Suprapubic skin (tissue), 4 donors: ENCODE data around the gene SLC38A11.

Experiments used
- EP300 ChIP-seq: sonication (generic); formaldehyde crosslinking; IDR thresholded peaks from one replicate; pipeline ENCODE4 v1.6.1; 2017; ENCODE audit warnings: antibody characterized with exemption
- POLR2A ChIP-seq, 2 donors: fragments of 450-650 bp; IDR thresholded peaks; one replicate each; pipeline ENCODE4 v1.6.1; 2017; ENCODE audit warnings: antibody characterized with exemption in 2 of 2, mild to moderate bottlenecking in 2 of 2, moderate library complexity in 2 of 2
- POLR2AphosphoS5 ChIP-seq, 3 donors: sonication (generic); formaldehyde crosslinking; IDR thresholded peaks; one replicate each; pipeline ENCODE4 v1.6.1; 2017; ENCODE audit warnings: antibody characterized with exemption in 3 of 3
- TF ChIP-seq, protein P1 (sequence below), 2 donors: fragments of 200-600 bp in 1 of 2; fragments of 450-650 bp in 1 of 2; sonication (generic) in 1 of 2; IDR thresholded peaks; one replicate each; pipeline ENCODE4 v1.5.1; 2016 to 2019; ENCODE audit warnings: antibody characterized with exemption in 2 of 2, mild to moderate bottlenecking in 1 of 2, moderate library complexity in 1 of 2

DNA sequence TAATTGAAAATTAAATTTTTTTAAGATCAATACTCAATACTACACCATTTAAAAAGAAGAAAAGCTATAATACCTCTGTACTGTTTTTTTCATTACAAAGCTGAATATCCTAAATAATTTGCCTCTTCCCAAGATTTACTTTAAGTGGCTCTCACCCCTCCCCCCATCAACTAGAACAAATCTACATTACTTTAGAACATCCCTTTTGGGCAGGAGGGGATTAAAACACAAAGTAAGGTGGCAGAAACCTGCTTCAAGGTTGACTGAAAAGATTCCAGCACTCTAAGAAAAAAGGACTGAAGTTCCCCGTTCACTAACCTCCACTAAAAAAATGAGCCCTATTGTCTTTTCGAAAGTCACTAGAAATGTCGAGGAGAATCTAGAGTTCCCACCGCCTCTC lies 42.3 kb downstream of the SLC38A11 start:
- TF ChIP-seq, protein P1, sequence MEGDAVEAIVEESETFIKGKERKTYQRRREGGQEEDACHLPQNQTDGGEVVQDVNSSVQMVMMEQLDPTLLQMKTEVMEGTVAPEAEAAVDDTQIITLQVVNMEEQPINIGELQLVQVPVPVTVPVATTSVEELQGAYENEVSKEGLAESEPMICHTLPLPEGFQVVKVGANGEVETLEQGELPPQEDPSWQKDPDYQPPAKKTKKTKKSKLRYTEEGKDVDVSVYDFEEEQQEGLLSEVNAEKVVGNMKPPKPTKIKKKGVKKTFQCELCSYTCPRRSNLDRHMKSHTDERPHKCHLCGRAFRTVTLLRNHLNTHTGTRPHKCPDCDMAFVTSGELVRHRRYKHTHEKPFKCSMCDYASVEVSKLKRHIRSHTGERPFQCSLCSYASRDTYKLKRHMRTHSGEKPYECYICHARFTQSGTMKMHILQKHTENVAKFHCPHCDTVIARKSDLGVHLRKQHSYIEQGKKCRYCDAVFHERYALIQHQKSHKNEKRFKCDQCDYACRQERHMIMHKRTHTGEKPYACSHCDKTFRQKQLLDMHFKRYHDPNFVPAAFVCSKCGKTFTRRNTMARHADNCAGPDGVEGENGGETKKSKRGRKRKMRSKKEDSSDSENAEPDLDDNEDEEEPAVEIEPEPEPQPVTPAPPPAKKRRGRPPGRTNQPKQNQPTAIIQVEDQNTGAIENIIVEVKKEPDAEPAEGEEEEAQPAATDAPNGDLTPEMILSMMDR (IDR thresholded peaks at IDR 0.05): no peak
- TF ChIP-seq POLR2A (IDR thresholded peaks at IDR 0.05): no peak
- TF ChIP-seq POLR2AphosphoS5 (IDR thresholded peaks at IDR 0.05): no peak
- no peak for TF ChIP-seq EP300
